Breast epithelium (tissue), 3 donors: Measurements from ENCODE around the gene SUPT7L.

Experiments used
- CTCF ChIP-seq, 3 donors: fragments of 450-650 bp; IDR thresholded peaks; one replicate each; pipeline ENCODE4 v1.5.1; 2016 to 2017; ENCODE audit warnings: antibody characterized with exemption in 3 of 3, mild to moderate bottlenecking in 3 of 3, moderate library complexity in 3 of 3
- POLR2AphosphoS5 ChIP-seq, 3 donors: sonication (generic); formaldehyde crosslinking; IDR thresholded peaks; one replicate each; pipeline ENCODE4 v1.6.1; 2017; ENCODE audit warnings: antibody characterized with exemption in 3 of 3

GRCh38 chr2:27652790-27653189, 10.6 kb downstream of the SUPT7L start:
- TF ChIP-seq CTCF (IDR thresholded peaks at IDR 0.05) (no peak), POLR2AphosphoS5 (IDR thresholded peaks at IDR 0.05) (no peak)
